DMS79 (cell line): ENCODE results near the gene MTRFR.
A peak's percentile ranks its signal among the peaks of the same experiment; 100 is the strongest.
"Not testable (repeated sequence)": the region's sequence is repeated elsewhere in the genome, so short reads cannot be mapped to it uniquely, and the experiment has no call there.

Source experiments
- DNase-seq: peaks from one replicate; lab custom pipeline; 2025; lab: John Stamatoyannopoulos, UW

Gene MTRFR

GRCh38 chr12:123248996-123249741 lies 15.9 kb downstream of the MTRFR start:
- not testable (repeated sequence) for DNase-seq

DNA sequence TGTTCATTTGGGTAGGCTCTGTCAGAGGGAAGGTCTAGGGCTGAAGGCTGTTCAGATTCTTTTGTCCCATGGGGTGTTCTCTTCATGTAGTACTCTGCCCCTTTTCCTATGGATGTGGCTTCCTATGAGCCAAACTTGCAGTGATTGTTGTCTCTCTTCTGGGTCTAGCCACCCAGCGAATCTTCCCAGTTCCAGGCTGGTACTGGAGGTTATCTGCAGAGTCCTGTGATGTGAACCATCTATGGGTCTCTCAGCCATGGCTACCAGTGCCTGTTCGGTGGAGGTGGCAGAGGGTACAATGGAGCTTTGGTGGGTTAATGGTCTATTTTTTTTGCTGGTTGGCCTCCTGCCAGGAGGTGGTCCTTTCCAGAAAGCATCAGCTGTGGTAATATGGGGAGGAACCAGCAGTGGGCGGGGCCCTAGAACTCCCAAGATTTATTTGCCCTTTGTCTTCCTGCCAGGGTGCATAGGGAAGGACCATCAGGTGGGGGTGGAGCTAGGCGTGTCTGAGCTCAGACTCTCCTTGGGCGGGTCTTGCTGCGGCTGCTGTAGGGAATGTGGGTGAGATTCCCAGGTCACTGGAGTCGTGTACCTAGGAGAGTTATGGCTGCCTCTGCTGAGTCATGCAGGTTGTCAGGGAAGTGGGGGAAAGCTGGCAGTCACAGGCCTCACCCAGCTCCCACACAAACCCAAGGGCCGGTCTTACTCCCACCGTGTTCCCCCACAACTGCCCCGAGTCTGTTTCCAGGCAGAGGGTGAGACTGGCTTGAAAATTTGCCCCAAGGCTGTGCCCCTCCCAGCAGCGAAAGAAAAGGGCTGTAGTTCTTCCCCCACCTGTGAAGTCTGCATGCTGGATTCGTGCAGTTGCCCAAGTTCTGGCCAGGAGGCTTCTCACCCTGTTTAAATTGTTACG lies 17.5 kb downstream of the MTRFR start:
- no peak for DNase-seq

DNA sequence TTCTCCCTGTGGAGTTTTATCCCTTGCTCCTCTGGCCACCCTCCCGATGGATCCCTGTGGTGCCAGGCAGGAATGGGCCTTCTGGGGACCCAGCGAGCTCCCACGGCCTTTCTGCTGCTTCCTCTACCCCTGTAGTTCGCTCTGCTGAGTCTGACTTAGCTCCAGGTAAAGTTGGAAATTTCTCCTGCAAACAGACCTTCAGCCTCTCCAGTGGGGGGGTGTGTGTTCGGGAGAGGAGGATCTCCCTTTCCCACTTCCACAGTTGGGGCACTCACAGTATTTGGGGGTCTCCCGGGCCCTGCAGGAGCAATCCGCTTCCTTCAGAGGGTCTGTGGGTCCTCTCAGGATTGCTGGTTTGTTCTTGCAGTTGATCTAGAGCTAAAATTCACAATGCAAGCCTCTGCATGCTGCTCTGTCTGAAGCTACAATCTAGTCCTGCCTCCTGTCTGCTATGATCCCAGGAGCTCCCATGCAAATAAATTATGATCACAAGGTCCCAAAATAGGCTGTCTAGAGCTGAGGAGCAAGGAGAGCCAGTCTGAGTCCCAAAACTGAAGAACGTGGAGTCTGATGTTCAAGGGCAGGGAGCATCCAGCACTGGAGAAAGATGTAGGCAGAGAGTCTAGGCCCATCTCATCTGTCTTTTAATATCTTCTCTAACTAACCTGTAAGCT lies 18.3 kb downstream of the MTRFR start:
- DNase-seq, result no peak

DNA sequence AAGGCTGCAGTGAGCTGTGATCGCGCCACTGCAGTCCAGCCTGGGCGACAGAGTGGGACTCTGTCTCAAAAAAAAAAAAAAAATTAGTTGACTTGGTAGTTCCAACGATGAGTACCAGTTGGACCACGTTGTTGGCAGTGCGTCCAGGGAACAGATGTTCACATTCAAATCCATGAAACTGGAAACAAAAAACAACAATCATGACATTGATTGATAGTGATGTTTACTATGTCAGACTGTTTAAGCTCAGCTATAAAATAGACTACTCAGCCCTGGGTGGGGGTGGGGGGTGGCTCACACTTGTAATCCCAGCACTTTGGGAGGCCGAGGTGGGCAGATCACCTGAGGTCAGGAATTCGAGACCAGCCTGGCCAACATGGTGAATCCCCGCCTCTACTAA lies 19.1 kb downstream of the MTRFR start:
- not testable (repeated sequence) for DNase-seq

DNA sequence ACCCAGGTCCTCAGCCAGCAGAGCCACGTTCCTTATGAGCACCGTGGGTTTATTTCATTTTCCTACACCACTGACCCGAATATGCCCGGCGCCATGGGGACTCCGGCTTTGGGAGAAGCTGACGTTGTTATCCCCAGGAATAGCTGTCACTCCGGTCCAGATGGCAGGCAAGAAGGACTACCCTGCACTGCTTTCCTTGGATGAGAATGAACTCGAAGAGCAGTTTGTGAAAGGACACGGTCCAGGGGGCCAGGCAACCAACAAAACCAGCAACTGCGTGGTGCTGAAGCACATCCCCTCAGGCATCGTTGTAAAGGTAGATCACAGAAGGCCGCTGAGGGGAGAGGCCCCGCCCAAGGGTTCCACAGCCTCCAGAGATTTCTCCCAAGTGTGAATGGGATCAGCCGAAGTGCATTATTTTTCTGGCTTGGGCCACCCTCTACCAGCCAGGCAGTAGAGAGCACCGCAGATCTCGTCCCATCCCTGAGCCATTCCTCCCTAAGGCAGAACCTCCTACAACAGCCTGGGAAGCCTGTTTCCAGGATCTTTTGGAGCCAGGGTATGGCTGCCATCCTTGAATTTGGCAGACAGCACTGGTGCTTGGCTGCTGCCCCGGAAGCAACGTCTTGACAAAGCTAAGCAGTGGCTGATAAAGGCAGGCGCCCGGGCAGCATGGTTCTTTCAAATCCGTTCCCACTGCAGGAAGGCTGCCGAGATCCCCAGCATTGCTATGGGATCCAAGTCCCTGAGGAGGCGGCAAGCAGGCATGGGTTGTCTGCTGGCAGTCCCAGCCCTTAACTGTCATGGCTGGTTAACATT lies 20.6 kb downstream of the MTRFR start:
- DNase-seq, result no peak

- DNase-seq, result no peak
Observed at GRCh38 chr12:123254853-123255446, 21.7 kb downstream of the MTRFR start.

DNA sequence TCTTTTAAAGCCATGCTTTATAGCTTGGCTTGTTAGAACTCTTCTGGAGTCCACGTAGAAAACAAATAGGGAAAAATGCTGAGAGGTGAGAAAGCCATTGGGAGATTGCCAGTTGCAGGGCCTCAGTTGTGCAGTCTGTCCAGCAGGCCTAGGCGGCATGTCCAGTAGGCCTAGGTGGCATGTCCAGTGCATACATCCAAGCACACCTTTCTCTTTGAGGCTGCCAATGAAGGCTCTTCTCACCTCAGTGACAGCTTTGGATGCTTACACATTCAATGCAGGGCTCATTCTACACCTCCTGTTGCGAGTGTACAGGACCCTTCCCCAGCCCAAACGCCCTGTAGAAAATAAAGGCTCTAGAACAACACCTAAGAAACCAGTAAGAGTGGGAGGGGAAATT lies 25.4 kb downstream of the MTRFR start:
- no peak for DNase-seq

- no peak for DNase-seq
Observed at GRCh38 chr12:123260081-123260480, 26.8 kb downstream of the MTRFR start.

GRCh38 chr12:123261196-123261595 lies 28.0 kb downstream of the MTRFR start:
- DNase-seq, result no peak

- no peak for DNase-seq
Observed at GRCh38 chr12:123263196-123263817, 30.1 kb downstream of the MTRFR start.

GRCh38 chr12:123264642-123265041 lies 31.4 kb downstream of the MTRFR start:
- DNase-seq, result no peak

DNA sequence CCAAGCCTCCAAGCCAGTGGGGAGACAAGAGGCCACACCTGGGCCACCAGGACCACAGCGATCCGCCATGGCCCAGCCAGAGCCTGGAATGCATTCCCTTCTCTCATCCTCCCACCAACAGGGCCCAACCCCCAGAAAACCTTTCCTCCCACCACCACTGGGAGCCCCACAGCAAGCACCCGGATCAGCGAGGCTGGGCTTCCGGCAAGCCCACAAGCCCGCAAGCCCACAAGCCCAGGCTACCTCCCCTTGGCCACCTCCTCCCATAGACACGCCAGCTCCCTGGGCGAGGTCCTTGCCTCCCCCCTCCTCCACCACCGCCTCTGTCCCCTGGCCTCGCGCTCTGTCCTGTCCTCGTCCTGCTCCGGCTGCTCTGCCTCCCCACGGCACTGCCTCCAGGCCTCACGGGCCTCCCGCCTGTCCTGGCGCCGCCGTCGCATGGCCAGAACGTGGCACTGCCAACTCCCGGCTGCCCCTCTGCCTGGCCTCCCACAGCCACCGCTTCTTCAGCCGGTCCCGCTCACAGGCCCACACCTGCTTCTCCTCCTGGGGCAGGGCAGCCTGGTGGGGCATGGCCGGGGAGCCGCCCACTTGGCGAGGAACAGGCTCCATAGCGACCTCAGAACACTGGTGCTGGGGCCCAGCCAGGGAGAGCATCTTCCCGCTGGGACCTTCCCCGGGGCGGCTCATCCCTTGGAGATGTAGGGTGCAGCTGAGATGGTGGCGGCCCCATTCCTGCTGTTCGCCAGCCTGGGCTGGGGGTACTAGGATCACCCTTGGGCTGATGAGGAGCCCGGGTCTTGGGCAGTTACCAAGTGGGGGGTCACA lies 32.8 kb downstream of the MTRFR start:
- DNase-seq, result no peak

GRCh38 chr12:123266679-123267277 lies 33.5 kb downstream of the MTRFR start:
- no peak for DNase-seq

- no peak for DNase-seq
Observed at GRCh38 chr12:123267335-123267920, 34.2 kb downstream of the MTRFR start.

DNA sequence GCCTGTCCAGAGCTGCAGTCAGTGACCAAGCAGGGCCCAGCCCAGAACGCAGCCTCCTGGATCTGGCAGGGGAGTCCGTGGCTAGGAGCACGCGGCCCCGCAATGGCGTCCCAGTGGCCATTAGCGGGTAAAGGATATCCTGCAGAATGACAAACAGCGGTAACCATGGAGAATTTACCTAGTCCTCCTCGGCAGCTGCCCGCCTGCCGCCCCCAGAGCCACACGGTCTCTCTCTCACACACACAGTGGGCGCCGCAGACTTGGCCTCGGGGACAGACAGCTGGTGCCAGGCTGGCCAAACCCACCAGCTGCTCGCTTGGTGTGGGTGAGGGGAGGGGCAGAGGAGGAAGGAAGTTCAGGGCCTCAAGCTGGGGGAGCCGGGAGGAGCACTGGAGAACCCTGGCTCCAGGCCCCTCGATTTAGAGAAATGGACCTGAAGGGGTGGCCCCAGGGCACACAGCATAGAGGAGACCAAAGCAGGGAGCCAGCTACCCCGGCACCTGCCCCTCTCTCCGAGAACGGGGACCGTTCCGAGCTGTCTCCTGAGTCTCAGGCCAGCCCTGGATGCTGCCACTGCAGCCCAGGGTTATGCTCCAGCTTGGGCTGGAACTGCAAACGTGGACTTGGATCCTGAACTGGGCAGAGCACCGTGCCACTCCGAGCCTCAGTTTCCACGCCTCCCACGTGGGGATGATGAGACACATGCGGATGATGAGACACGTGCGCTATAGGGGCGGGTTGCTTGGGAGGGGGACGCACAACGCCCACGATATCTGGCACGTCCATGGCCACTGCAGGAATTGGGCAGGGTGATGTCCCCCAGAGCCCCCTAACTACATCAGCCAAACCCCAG lies 35.0 kb downstream of the MTRFR start:
- DNase-seq, result peak; percentile 77

- DNase-seq, result no peak
Observed at GRCh38 chr12:123268850-123269249, 35.6 kb downstream of the MTRFR start.

- peak; percentile 91 for DNase-seq
Observed at GRCh38 chr12:123269395-123269892, 36.2 kb downstream of the MTRFR start.

- DNase-seq, result no peak
Observed at GRCh38 chr12:123269896-123270213, 36.6 kb downstream of the MTRFR start.
